ENCODE measurements around the gene ATP9B.

ATP9B gene

DNA sequence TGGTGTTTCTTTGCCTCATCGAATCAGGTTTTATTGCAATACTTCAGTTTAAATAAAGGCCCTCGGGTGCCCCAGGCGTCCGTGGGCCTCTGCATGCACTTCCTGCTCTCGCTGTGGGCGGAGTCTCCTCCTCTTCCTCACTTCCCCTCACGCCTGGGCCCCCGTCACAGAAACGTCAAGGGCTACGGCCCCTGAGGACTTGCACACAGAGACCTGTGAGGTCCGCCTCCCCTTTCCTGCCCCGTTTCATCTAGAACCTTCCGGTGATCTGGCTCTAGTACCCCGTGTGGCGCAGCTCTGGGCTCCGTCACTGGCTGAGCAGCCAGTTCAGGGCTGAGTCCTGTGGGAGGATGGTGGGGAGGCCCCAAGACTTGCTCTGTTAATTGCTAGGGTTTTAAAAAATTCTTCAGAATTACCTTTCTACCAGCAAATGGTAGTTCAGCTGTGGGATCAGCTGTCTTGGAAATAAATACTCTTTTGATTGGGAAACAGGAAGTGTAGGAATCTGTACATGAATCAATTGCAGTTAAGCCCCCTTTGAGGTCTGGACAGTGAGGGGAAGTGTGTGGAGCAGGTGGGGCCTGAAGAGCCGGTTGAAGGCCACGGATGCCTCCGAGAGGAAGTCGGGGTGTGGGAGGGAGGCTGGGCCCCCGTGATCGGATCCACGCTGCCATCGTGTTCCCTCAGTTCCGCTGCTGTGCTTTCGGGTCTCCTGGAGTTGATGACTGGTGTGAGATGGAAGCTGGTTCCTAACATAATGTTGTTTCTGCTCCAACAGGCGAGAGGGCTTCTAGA, 336.8 kb downstream of the ATP9B start:
- TF ChIP-seq, protein P1, sequence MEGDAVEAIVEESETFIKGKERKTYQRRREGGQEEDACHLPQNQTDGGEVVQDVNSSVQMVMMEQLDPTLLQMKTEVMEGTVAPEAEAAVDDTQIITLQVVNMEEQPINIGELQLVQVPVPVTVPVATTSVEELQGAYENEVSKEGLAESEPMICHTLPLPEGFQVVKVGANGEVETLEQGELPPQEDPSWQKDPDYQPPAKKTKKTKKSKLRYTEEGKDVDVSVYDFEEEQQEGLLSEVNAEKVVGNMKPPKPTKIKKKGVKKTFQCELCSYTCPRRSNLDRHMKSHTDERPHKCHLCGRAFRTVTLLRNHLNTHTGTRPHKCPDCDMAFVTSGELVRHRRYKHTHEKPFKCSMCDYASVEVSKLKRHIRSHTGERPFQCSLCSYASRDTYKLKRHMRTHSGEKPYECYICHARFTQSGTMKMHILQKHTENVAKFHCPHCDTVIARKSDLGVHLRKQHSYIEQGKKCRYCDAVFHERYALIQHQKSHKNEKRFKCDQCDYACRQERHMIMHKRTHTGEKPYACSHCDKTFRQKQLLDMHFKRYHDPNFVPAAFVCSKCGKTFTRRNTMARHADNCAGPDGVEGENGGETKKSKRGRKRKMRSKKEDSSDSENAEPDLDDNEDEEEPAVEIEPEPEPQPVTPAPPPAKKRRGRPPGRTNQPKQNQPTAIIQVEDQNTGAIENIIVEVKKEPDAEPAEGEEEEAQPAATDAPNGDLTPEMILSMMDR (IDR thresholded peaks at IDR 0.05; ENCODE audit: low read depth, low read length, missing control alignments) = no peak
- DNase-seq (ENCODE audit: extremely low read depth, low read depth) = no peak
- H3K4me3 ChIP-seq (replicated peaks; ENCODE audit: low read depth, low read length) = no peak overlapping the region

DNA sequence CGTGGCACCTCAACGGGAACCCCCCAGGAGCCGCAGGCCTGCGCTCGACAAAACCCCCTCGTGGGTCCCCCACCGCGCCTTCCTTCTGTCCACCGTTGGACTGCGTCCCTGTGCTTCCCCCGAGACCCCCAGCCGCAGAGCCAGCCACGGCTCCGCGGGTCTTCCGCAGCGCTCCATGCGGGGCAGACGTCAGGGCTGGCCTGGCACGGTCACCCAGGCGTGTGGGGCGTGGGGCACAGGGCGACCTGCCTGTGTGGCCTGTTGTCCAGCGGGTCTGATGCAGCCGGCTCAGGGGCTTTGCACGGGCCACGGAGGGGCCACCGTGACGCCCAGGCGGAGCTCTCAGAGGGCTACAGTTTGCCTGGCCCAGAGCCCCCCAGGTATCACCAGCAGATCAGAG, 337.5 kb downstream of the ATP9B start:
- no peak overlapping the region for H3K4me3 ChIP-seq (replicated peaks; ENCODE audit: low read depth, low read length)
- no peak for DNase-seq (ENCODE audit: extremely low read depth, low read depth)
- TF ChIP-seq, protein P1 (IDR thresholded peaks at IDR 0.05; ENCODE audit: low read depth, low read length, missing control alignments) = no peak

DNA sequence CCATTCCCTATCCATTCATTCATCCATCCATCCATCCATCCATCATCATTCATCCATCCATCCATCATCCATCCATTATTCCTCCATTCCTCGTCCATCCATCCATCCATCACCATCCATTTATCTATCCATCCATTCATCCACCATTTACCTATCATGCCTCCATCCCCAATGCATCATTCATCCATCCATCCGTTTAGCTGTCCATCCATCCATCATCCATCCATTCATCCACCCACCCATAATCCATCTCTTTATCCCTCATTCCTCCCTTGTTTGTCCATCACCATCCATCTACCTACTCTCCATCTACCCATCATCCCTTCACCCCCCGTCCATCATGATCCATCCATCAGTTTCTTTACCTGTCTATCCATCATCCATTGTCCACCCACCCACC, 340.1 kb downstream of the ATP9B start:
- no peak overlapping the region for H3K4me3 ChIP-seq (replicated peaks; ENCODE audit: low read depth, low read length)
- TF ChIP-seq, protein P1 (IDR thresholded peaks at IDR 0.05; ENCODE audit: low read depth, low read length, missing control alignments) = no peak
- no peak for DNase-seq (ENCODE audit: extremely low read depth, low read depth)

DNA sequence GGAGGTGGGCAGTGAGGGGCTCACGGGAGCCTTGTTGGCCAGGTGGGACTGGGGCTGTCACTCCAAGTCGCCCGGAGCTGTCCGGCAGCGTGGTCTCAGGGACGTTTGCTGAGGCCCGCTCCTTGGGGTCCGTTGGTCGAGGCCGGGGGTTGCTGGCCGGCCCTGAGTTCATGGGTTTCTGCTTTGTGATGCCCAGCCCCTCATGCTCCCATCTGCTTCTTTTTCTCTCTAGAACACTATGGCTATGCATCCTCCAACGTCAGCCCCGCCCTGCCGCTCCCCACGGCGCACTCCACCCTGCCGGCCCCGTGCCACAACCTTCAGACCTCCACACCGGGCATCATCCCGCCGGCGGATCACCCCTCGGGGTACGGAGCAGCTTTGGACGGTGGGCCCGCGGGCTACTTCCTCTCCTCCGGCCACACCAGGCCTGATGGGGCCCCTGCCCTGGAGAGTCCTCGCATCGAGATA, 341.0 kb downstream of the ATP9B start:
- TF ChIP-seq, protein P1 (IDR thresholded peaks at IDR 0.05; ENCODE audit: low read depth, low read length, missing control alignments) = no peak
- DNase-seq (ENCODE audit: extremely low read depth, low read depth) = no peak
- no peak overlapping the region for H3K4me3 ChIP-seq (replicated peaks; ENCODE audit: low read depth, low read length)

DNA sequence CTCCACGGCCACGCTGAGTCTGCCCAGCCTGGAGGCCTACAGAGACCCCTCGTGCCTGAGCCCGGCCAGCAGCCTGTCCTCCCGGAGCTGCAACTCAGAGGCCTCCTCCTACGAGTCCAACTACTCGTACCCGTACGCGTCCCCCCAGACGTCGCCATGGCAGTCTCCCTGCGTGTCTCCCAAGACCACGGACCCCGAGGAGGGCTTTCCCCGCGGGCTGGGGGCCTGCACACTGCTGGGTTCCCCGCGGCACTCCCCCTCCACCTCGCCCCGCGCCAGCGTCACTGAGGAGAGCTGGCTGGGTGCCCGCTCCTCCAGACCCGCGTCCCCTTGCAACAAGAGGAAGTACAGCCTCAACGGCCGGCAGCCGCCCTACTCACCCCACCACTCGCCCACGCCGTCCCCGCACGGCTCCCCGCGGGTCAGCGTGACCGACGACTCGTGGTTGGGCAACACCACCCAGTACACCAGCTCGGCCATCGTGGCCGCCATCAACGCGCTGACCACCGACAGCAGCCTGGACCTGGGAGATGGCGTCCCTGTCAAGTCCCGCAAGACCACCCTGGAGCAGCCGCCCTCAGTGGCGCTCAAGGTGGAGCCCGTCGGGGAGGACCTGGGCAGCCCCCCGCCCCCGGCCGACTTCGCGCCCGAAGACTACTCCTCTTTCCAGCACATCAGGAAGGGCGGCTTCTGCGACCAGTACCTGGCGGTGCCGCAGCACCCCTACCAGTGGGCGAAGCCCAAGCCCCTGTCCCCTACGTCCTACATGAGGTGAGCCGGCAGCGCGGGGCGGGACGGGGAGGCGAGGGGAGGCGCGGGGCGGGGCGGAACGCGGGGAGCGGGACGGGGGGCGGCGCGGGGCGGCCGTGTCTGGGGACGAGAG, 341.8 kb downstream of the ATP9B start:
- TF ChIP-seq, protein P1 (IDR thresholded peaks at IDR 0.05; ENCODE audit: low read depth, low read length, missing control alignments) = no peak

DNA sequence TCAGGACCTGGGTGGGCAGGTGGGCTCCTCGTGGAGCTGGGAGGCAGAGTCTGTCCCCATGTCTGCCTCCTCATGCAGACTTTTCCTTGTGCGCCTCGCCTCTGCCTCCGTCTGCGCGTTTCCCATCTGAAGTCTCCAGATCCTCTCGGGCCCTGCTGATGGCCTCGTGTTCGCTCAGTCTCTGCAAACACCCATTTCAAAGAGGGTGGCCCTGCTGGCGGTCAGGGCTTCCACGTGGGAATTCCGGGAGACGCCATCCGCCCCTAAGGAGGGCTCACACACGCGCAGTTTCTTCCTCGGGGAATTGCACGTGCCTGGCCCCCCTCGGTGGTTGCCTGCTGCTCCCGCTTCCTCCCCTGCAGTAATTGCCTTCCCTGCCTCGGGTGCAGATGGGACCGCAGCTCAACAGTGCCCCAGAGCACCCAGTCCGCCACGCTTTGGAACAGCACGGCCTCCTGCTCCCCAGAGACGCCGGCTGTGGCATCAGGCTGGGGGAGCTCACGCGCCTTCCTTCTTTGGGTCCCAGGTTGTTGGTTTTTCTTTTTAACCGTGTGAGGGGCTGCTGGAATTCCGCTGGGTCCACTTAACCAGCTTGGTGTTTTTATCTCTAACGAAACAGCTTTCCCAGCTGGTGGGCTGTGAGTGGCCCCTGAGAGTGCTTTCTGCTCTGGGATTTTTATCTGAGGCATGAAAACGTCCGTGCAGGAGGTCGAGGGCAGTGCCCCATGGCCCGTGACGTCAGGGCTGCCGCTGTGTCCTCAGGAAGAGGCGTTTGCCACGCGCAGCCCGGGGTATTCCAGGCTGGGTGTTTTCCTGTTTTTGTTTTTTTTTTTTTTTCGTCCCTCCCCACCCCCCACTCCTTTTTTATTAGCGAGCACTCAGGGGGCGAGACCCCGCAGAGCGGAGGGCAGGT, 342.7 kb downstream of the ATP9B start:
- no peak for DNase-seq (ENCODE audit: extremely low read depth, low read depth)
- TF ChIP-seq, protein P1 (IDR thresholded peaks at IDR 0.05; ENCODE audit: low read depth, low read length, missing control alignments) = no peak

More for the DNA sequence above, 341.8 kb downstream of the ATP9B start:
- H3K4me3 ChIP-seq (replicated peaks; ENCODE audit: low read depth, low read length) = no peak overlapping the region
- DNase-seq (ENCODE audit: extremely low read depth, low read depth) = no peak

More for the DNA sequence above, 342.7 kb downstream of the ATP9B start:
- H3K4me3 ChIP-seq (replicated peaks; ENCODE audit: low read depth, low read length) = no peak overlapping the region

Data from HFF-Myc (cell line).